K562 (cell line): ENCODE data around the gene ALDH16A1. TPM values are rescaled to one million over a fixed set of nuclear protein-coding genes. Genes with fewer than 3 reads are reported as not detected.

Experiments used
- ATAC-seq: fragments of 200-7000 bp; cut with Tn5 transposase; 3 replicates; pipeline ENCODE4 v1.9.1; 2020; ENCODE audit warnings: moderate library complexity
- BruUV-seq: library from RNA; stranded (reverse); fragments of 400-500 nt; replicated peaks from 2 replicates; lab custom pipeline; 2021; lab: Mats Ljungman, UMichigan
- CTCF ChIA-PET: fragments of 300-600 bp; formaldehyde crosslinking; extraction: SDS; loops from one replicate; lab custom pipeline; 2021; ENCODE audit warnings: low intra/inter-chr PET ratio; lab: Yijun Ruan, JAX
- POLR2A ChIA-PET: fragments of 300-600, 350-650 bp; sonication (Branson Sonifier 250); formaldehyde crosslinking; extraction: SDS; loops from one replicate; lab custom pipeline; 2021; ENCODE audit warnings: antibody characterized with exemption, inconsistent platforms; lab: Yijun Ruan, JAX
- DNase-seq, 4 experiments: peaks; one replicate each; pipeline versions ENCODE4 v3.0.0 to v3.0.0-alpha.2; 2011 to 2018; ENCODE audit warnings: low spot score in 3 of 4, mixed read lengths in 3 of 4; ENCODE audit errors: extremely low read depth in 1 of 4
- FAIRE-seq: peaks from 2 replicates; lab custom pipeline; 2011; peaks lifted over from hg19 to GRCh38; lab: Jason Lieb, UNC
- H2AFZ ChIP-seq: 2 replicates; pipeline ENCODE4 v1.6.0; 2011; ENCODE audit warnings: low read depth, low read length, control low read depth, inconsistent platforms
- H3K27ac ChIP-seq: fragments of 200-600 bp; 3 replicates; pipeline ENCODE4 v1.8.0; 2011; ENCODE audit warnings: low read depth, mild to moderate bottlenecking, control low read depth, inconsistent platforms, low read length, moderate library complexity, mixed read lengths; ENCODE audit errors: extremely low read depth
- H3K27me3 ChIP-seq, 2 experiments: fragments of 300-600 bp in 1 of 2; 2 replicates in 1 of 2; 3 replicates in 1 of 2; pipeline versions ENCODE4 v1.6.0 to v1.8.0; 2011; ENCODE audit warnings: inconsistent platforms in 2 of 2, low read length in 2 of 2, mild to moderate bottlenecking in 1 of 2, mixed read lengths in 1 of 2, moderate library complexity in 1 of 2; ENCODE audit not compliant: control insufficient read depth in 2 of 2, insufficient read depth in 2 of 2
- H3K36me3 ChIP-seq: fragments of 300-600 bp; 3 replicates; pipeline ENCODE4 v1.8.0; 2011; ENCODE audit warnings: mild to moderate bottlenecking, low read length, inconsistent platforms; ENCODE audit not compliant: control insufficient read depth, insufficient read depth
- H3K4me1 ChIP-seq, 2 experiments: fragments of 200-600 bp in 1 of 2; replicated peaks in 1 of 2; 2 replicates in 1 of 2; 3 replicates in 1 of 2; pipeline versions ENCODE4 v1.5.1 to v1.8.0; 2011; ENCODE audit warnings: inconsistent platforms in 2 of 2, low read length in 2 of 2, mild to moderate bottlenecking in 1 of 2, mixed read lengths in 1 of 2, moderate library complexity in 1 of 2; ENCODE audit not compliant: control insufficient read depth in 2 of 2, insufficient read depth in 2 of 2
- H3K4me2 ChIP-seq: 2 replicates; pipeline ENCODE4 v1.6.1; 2011; ENCODE audit warnings: low read length, control low read depth, inconsistent platforms, mixed read lengths; ENCODE audit not compliant: insufficient read depth
- H3K4me3 ChIP-seq: fragments of 200-600 bp; sonication (generic), shearing (Covaris generic); 2 replicates; pipeline ENCODE4 v1.5.1; 2016; ENCODE audit warnings: control low read depth, inconsistent platforms
- H3K79me2 ChIP-seq: fragments of 200-600 bp; 3 replicates; pipeline ENCODE4 v1.8.0; 2011; ENCODE audit warnings: low read length, inconsistent platforms; ENCODE audit not compliant: control insufficient read depth, insufficient read depth
- H3K9ac ChIP-seq, 2 experiments: 2 replicates each; pipeline versions ENCODE4 v1.6.0 to v1.6.1; 2011; ENCODE audit warnings: low read depth in 2 of 2, low read length in 2 of 2, control low read depth in 1 of 2, inconsistent platforms in 1 of 2, mild to moderate bottlenecking in 1 of 2, mixed read lengths in 1 of 2; ENCODE audit not compliant: insufficient read depth in 1 of 2
- H3K9me1 ChIP-seq: one replicate; pipeline ENCODE4 v1.6.0; 2011; ENCODE audit warnings: inconsistent platforms, mild to moderate bottlenecking, low read length, moderate library complexity; ENCODE audit not compliant: control insufficient read depth, insufficient read depth
- H3K9me3 ChIP-seq: replicated peaks from 2 replicates; pipeline ENCODE4 v1.5.1; 2011; ENCODE audit warnings: low read depth, low read length, inconsistent platforms; ENCODE audit not compliant: control insufficient read depth, insufficient read depth
- H4K20me1 ChIP-seq: replicated peaks from 2 replicates; pipeline ENCODE4 v1.6.1; 2011; ENCODE audit warnings: low read length, inconsistent platforms, mixed read lengths; ENCODE audit not compliant: control insufficient read depth, insufficient read depth
- CHD1 ChIP-seq: fragments of 200-600 bp; sonication (generic); IDR thresholded peaks from one replicate; pipeline ENCODE4 v1.6.1; 2012; ENCODE audit warnings: mild to moderate bottlenecking, moderate library complexity, low read length, inconsistent platforms
- CREB1 ChIP-seq, 2 experiments: sonication (generic) in 1 of 2; formaldehyde crosslinking in 1 of 2; IDR thresholded peaks; 2 replicates each; pipeline versions ENCODE4 v1.6.1 to v1.8.0; 2012 to 2022; ENCODE audit warnings: inconsistent platforms in 1 of 2, mild to moderate bottlenecking in 1 of 2, missing genetic modification reagents in 1 of 2, moderate library complexity in 1 of 2
- FOXM1 ChIP-seq, 2 experiments: fragments of 450-650 bp in 1 of 2; sonication (generic) in 1 of 2; formaldehyde crosslinking in 1 of 2; IDR thresholded peaks; 2 replicates each; pipeline versions ENCODE4 v1.6.1 to v1.9.0; 2017 to 2022; ENCODE audit warnings: low read depth in 2 of 2, mild to moderate bottlenecking in 2 of 2, missing genetic modification reagents in 1 of 2, moderate library complexity in 1 of 2
- GABPB1 ChIP-seq: sonication (generic); formaldehyde crosslinking; IDR thresholded peaks from 2 replicates; pipeline ENCODE4 v1.8.0; 2022; ENCODE audit warnings: mild to moderate bottlenecking, missing genetic modification reagents
- MXI1 ChIP-seq: IDR thresholded peaks from 2 replicates; pipeline ENCODE4 v1.6.1; 2011; ENCODE audit warnings: low read depth, mild to moderate bottlenecking, improper control_type of control experiment, low read length
- POLR3A ChIP-seq: IDR thresholded peaks from 2 replicates; pipeline ENCODE4 v1.6.1; 2011; ENCODE audit warnings: borderline replicate concordance, mild to moderate bottlenecking, moderate library complexity; ENCODE audit not compliant: insufficient read length, insufficient read depth; ENCODE audit errors: extremely low read depth
- RBBP5 ChIP-seq: fragments of 200-600 bp; sonication (generic); IDR thresholded peaks from 2 replicates; pipeline ENCODE4 v1.6.1; 2012; ENCODE audit warnings: borderline replicate concordance, mild to moderate bottlenecking, low read length, control low read depth, inconsistent platforms; ENCODE audit not compliant: insufficient read depth, poor library complexity, severe bottlenecking
- RUNX1 ChIP-seq: sonication (generic); IDR thresholded peaks from 2 replicates; pipeline ENCODE4 v1.6.1; 2016; ENCODE audit warnings: antibody characterized with exemption, low read depth
- ZBTB7A ChIP-seq: IDR thresholded peaks from 2 replicates; pipeline ENCODE4 v1.6.1; 2011; ENCODE audit warnings: low read depth, mild to moderate bottlenecking, low read length, moderate library complexity, borderline replicate concordance; ENCODE audit not compliant: control insufficient read depth
- ZNF282 ChIP-seq: sonication (generic); formaldehyde crosslinking; IDR thresholded peaks from 2 replicates; pipeline ENCODE4 v1.8.1; 2023; ENCODE audit warnings: missing genetic modification reagents
- ZNF561 ChIP-seq: fragments of 450-650 bp; formaldehyde crosslinking; conservative IDR thresholded peaks from 2 replicates; pipeline ENCODE4 v1.4.0; 2020; ENCODE audit warnings: mild to moderate bottlenecking, moderate library complexity
- WGBS: fragments of 100-300 bp; shearing (Covaris generic); methylation state at CpG from one replicate; pipeline ENCODE4 v1.1.6; 2016; ENCODE audit warnings: low coverage, mixed read lengths; ENCODE audit not compliant: insufficient coverage; ENCODE audit errors: missing lambda C conversion rate; 5-methylcytosine and 5-hydroxymethylcytosine counted together
- in situ Hi-C: fragments of 300-500 bp; cut with MboI; formaldehyde crosslinking; loops from 4 replicates; pipeline ENCODE4 v1.15.0; 2018; ENCODE audit warnings: inconsistent platforms, mixed read lengths
- intact Hi-C: fragments of 100-400 bp; cut with micrococcal nuclease; formaldehyde crosslinking; loops from 2 replicates; pipeline ENCODE4 v1.14.2; 2022
- polyA plus RNA-seq, 8 experiments: library from polyadenylated mRNA; depleted of rRNA in 4 of 8; stranded (reverse) in 5 of 8; unstranded in 3 of 8; fragments of >200 nt; fragmentation: Nextera tagmentation in 2 of 8; fragmentation: Illumina TruSeq in 1 of 8; extraction: Ambion mirVana in 2 of 8; extraction: Trizol in 1 of 8; gene quantifications; 2 replicates each; pipeline versions ENCODE4 v1.2.1 to v1.2.3, GENCODE V29; 2011 to 2014; ENCODE audit warnings: inconsistent platforms in 1 of 8, missing spikeins in 1 of 8
- total RNA-seq, 7 experiments: library from RNA; depleted of rRNA in 6 of 7; stranded (reverse); fragments of >200 nt in 6 of 7; fragmentation: Illumina TruSeq in 2 of 7; extraction: Trizol in 2 of 7; gene quantifications; 2 replicates each; pipeline versions ENCODE4 v1.2.1 to v1.2.3, GENCODE V29; 2011 to 2021; ENCODE audit warnings: low replicate concordance in 1 of 7
- TF ChIP-seq, protein P1 (sequence below): fragments of 250-450 bp; sonication (Bioruptor Pico); IDR thresholded peaks from 2 replicates; pipeline ENCODE4 v1.5.0; 2022; ENCODE audit warnings: mild to moderate bottlenecking
- TF ChIP-seq, protein P2 (sequence below): fragments of 200-800 bp; sonication (Bioruptor generic); IDR thresholded peaks from 2 replicates; pipeline ENCODE4 v1.6.1; 2017; ENCODE audit warnings: missing genetic modification characterization, missing compliant biosample characterization

Gene ALDH16A1
- total and polyA plus RNA-seq, 9 of the 15 experiments (the other 6 are each of a cell fraction or from before 2014, with no cell fraction given): 2.2 to 52.2 (median 7.6) TPM

DNA sequence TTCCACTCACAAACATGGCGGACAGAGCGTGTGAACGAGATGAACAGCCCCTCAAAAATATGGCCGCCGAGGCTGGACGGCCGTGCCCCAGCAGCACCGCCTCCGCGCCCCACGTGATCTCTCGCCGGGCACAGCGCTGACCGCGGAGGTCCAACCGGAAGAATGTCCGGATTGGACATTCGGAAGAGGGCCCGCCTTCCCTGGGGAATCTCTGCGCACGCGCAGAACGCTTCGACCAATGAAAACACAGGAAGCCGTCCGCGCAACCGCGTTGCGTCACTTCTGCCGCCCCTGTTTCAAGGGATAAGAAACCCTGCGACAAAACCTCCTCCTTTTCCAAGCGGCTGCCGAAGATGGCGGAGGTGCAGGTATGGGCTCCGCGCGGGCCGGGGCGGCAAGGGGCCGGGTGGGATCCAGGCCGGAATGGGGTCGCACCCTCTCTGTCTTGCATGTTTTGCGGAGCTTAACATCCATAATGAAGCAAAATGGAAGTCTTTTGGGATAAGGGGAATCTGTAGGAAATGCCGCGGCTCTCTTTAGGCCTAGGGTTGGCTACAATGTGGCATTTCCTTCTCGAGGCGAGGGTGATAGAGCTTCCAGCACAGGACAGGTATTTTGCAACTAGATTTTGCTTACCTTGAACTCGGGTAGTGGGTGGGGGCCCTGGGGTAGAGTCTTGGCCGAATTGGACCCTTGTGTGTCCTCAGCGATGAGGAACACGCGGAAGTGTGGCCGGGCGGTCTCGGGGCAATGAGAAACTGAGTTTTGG, 34.4 kb downstream of the ALDH16A1 start, which contains the start of gene RPL13A (continued):
- TF ChIP-seq POLR3A (no peak), CHD1 (peak; percentile 100)

DNA sequence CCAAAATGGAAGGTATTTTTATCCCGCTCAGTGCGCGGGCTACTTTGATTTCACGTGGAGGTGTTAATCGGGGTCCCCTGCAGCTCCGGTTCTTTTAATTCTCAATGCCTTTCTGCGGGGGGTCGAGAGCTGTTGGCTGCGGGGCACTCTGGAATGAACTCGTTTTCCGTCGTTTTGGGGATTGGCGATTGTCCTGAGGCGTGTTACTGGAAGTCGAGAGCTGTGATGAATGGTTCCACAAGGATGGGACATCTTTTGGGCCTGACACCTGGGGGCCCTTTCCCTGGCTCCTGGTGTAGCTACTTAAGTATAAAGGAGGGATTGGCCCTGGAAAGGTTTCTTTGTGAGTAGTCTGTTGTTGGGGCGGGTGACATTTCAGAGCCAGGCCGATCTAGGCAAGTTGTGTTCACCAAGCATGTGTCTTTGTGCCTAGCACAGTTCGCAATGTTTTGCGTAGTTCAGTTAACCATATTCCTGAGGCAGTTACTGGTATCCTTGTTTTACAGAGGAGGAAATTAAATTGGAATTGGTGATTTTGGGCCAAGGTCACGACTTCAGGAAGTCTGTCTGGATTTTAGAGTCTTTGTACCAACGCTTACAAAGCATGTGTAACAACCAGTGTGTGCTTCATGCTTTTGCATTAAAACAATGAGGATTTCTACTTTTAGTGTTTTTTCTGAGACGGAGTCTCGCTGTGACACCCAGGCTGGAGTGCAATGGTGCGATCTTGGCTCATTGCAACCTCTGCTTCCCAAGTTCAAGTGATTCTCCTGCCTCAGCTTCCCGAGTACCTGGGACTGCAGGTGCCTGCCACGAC, 35.2 kb downstream of the ALDH16A1 start:
- Histone ChIP-seq H3K27me3 (no peaks in the 10 kb centered on the region), H3K9me1 (peaks cover 3% of the 10 kb centered on the region), H4K20me1 (peaks cover 30% of the 10 kb centered on the region), H3K9me3 (no peaks in the 10 kb centered on the region), H3K4me2 (peak overlapping the region; percentile 95), H3K36me3 (peaks cover 53% of the 10 kb centered on the region), H3K4me1 (peaks cover 19 to 30% of the 10 kb centered on the region in 2 experiments; a peak in 3 of 5 replicates), H3K27ac (peak overlapping the region; percentile 99), H3K9ac (peak overlapping the region; percentile 97 to 100), H2AFZ (no peak overlapping the region), H3K4me3 (peak overlapping the region; percentile 100), H3K79me2 (peaks cover 46% of the 10 kb centered on the region)
- FAIRE-seq (no peak), ATAC-seq (no peak), DNase-seq (peak in 1 of 4 experiments; percentile 40)
- in situ Hi-C loops: no loop called here
- ChIA-PET POLR2A (interaction anchor here (0.6 to 3.0 kb wide), 22 partner anchors 8 to 994 kb away, joined by 3 to 16 read pairs (median 4); partner anchors contain the start of genes PIH1D1, PRMT1, RPS11 and RRAS), CTCF (no interaction called here)
- intact Hi-C loops: no loop called here
- BruUV-seq: no TSS peak
- under 1% methylated on average over 26 of the region's 26 CpGs for WGBS
- TF ChIP-seq CHD1: peak; percentile 62
- no peak for TF ChIP-seq GABPB1
- TF ChIP-seq, protein P1, sequence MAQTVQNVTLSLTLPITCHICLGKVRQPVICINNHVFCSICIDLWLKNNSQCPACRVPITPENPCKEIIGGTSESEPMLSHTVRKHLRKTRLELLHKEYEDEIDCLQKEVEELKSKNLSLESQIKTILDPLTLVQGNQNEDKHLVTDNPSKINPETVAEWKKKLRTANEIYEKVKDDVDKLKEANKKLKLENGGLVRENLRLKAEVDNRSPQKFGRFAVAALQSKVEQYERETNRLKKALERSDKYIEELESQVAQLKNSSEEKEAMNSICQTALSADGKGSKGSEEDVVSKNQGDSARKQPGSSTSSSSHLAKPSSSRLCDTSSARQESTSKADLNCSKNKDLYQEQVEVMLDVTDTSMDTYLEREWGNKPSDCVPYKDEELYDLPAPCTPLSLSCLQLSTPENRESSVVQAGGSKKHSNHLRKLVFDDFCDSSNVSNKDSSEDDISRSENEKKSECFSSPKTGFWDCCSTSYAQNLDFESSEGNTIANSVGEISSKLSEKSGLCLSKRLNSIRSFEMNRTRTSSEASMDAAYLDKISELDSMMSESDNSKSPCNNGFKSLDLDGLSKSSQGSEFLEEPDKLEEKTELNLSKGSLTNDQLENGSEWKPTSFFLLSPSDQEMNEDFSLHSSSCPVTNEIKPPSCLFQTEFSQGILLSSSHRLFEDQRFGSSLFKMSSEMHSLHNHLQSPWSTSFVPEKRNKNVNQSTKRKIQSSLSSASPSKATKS (CRISPR knock-in tag): no peak
- TF ChIP-seq, protein P2, sequence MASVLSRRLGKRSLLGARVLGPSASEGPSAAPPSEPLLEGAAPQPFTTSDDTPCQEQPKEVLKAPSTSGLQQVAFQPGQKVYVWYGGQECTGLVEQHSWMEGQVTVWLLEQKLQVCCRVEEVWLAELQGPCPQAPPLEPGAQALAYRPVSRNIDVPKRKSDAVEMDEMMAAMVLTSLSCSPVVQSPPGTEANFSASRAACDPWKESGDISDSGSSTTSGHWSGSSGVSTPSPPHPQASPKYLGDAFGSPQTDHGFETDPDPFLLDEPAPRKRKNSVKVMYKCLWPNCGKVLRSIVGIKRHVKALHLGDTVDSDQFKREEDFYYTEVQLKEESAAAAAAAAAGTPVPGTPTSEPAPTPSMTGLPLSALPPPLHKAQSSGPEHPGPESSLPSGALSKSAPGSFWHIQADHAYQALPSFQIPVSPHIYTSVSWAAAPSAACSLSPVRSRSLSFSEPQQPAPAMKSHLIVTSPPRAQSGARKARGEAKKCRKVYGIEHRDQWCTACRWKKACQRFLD (CRISPR knock-in tag): peak; percentile 57; the same call in 1 of the 2 replicates
- 0 out of 2 replicates have a peak, but pooled peaks have one; percentile 46 for TF ChIP-seq MXI1
- no peak for TF ChIP-seq RUNX1
- peak; percentile 42; the same call in 1 of the 2 replicates for TF ChIP-seq ZBTB7A
- peak; percentile 3 for TF ChIP-seq RBBP5
- TF ChIP-seq CREB1 (IDR thresholded peaks at IDR 0.05): 0 out of 2 replicates have a peak, but pooled peaks have one; percentile 14
- no peak for TF ChIP-seq CREB1 (CRISPR knock-in tag; IDR thresholded peaks at IDR 0.05)
- no peak for TF ChIP-seq ZNF561 (CRISPR knock-in tag)
- no peak for TF ChIP-seq ZNF282
- no peak for TF ChIP-seq FOXM1 (IDR thresholded peaks at IDR 0.05; ENCODE audit: low read depth)
- TF ChIP-seq FOXM1 (CRISPR knock-in tag; IDR thresholded peaks at IDR 0.05; ENCODE audit: low read depth): 0 out of 2 replicates have a peak, but pooled peaks have one; percentile 29
